Endothelial cell of umbilical vein (primary cell): ENCODE measurements around the gene THBS3.
"Not testable (repeated sequence)": the region's sequence is repeated elsewhere in the genome, so short reads cannot be mapped to it uniquely, and the experiment has no call there.

Source experiments
- EZH2 ChIP-seq: IDR thresholded peaks from 2 replicates; pipeline ENCODE4 v1.6.1; 2012; ENCODE audit warnings: borderline replicate concordance, low read depth, mild to moderate bottlenecking, moderate library complexity, low read length, inconsistent platforms; ENCODE audit not compliant: severe bottlenecking
- GATA2 ChIP-seq: IDR thresholded peaks from 2 replicates; pipeline ENCODE4 v1.7.0; 2011; ENCODE audit warnings: low read depth, mild to moderate bottlenecking, moderate library complexity, mixed read lengths, low read length; ENCODE audit not compliant: insufficient read length, insufficient read depth
- MAX ChIP-seq: IDR thresholded peaks from 2 replicates; pipeline ENCODE4 v1.6.1; 2011; ENCODE audit not compliant: insufficient read depth, insufficient read length
- MYC ChIP-seq: IDR thresholded peaks from one replicate; pipeline ENCODE4 v1.6.1; 2011; ENCODE audit warnings: mild to moderate bottlenecking, low read depth, low read length
- POLR2A ChIP-seq: IDR thresholded peaks from 2 replicates; pipeline ENCODE4 v1.6.1; 2012; ENCODE audit warnings: low read depth, mild to moderate bottlenecking, control low read depth, low read length
- TF ChIP-seq, protein P1 (sequence below), 2 donors: IDR thresholded peaks; 1 replicate in 1 of 2; 2 replicates in 1 of 2; pipeline ENCODE4 v1.5.1; 2011; ENCODE audit warnings: low read length in 2 of 2, mild to moderate bottlenecking in 2 of 2, moderate library complexity in 2 of 2, control low read depth in 1 of 2, inconsistent platforms in 1 of 2, low read depth in 1 of 2; ENCODE audit not compliant: insufficient read depth in 1 of 2; ENCODE audit errors: extremely low read depth in 1 of 2

- not testable (repeated sequence) for TF ChIP-seq GATA2, EZH2, POLR2A, MYC, MAX
- TF ChIP-seq, protein P1, sequence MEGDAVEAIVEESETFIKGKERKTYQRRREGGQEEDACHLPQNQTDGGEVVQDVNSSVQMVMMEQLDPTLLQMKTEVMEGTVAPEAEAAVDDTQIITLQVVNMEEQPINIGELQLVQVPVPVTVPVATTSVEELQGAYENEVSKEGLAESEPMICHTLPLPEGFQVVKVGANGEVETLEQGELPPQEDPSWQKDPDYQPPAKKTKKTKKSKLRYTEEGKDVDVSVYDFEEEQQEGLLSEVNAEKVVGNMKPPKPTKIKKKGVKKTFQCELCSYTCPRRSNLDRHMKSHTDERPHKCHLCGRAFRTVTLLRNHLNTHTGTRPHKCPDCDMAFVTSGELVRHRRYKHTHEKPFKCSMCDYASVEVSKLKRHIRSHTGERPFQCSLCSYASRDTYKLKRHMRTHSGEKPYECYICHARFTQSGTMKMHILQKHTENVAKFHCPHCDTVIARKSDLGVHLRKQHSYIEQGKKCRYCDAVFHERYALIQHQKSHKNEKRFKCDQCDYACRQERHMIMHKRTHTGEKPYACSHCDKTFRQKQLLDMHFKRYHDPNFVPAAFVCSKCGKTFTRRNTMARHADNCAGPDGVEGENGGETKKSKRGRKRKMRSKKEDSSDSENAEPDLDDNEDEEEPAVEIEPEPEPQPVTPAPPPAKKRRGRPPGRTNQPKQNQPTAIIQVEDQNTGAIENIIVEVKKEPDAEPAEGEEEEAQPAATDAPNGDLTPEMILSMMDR (IDR thresholded peaks at IDR 0.05; ENCODE audit: extremely low read depth in 1 of 2, insufficient read depth in 1 of 2, low read depth in 1 of 2, low read length in 2 of 2): not testable (repeated sequence)
These were observed 45.1 kb downstream of the THBS3 start for GRCh38 chr1:155162631-155163030.
